ENCODE data around the gene SMG9. TPM values are rescaled to one million over a fixed set of nuclear protein-coding genes. Genes with fewer than 3 reads are reported as not detected.

The SMG9 gene
- total RNA-seq, 1 experiment from 2014 or later: 52.2 TPM

DNA sequence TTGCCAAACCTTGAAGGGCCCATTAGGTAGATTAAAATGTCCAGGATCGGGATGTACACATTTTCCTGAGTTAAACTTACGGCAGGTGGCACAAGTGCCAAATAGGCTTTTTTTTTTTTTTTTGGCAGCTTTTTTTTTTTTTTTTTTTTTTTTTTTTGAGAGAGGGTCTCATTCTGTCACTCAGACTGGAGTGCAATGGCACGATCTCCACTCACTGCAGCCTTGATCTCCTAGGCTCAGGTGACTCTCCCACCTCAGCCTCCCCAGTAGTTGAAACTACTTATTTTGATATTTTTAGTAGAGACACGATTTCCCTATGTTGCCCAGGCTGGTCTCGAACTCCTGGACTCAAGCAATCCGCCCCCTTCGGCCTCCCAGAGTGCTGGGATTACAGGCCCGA, 29.9 kb downstream of the SMG9 start:
- Histone ChIP-seq H4K20me1 (ENCODE audit: control insufficient read depth, insufficient read depth, insufficient read length) (no peaks in the 10 kb centered on the region), H3K9me3 (ENCODE audit: control insufficient read depth, low read depth, low read length) (no peaks in the 10 kb centered on the region), H2BK15ac (ENCODE audit: low read depth, low read length) (no peak overlapping the region), H3K56ac (ENCODE audit: insufficient read length, low read depth, low read length) (no peak overlapping the region), H3K18ac (ENCODE audit: insufficient read length, low read depth, low read length) (no peak overlapping the region), H3K4ac (ENCODE audit: low read depth, low read length) (no peak overlapping the region), H4K91ac (ENCODE audit: insufficient read length, low read depth, low read length) (no peak overlapping the region), H2AFZ (ENCODE audit: low read length) (no peak overlapping the region), H3K23me2 (ENCODE audit: insufficient read length, low read depth, low read length, poor library complexity, severe bottlenecking) (peaks cover 2% of the 10 kb centered on the region), H3T11ph (ENCODE audit: low read length) (no peak overlapping the region), H2AK5ac (ENCODE audit: insufficient read length, low read length) (no peak overlapping the region), H3K14ac (ENCODE audit: insufficient read depth, low read length) (no peak overlapping the region), H3K79me2 (ENCODE audit: insufficient read depth, low read length) (no peaks in the 10 kb centered on the region), H3K4me2 (ENCODE audit: insufficient read depth, insufficient read length, low read length) (no peak overlapping the region), H3K79me1 (ENCODE audit: insufficient read depth, low read depth, low read length, poor library complexity, severe bottlenecking) (no peaks in the 10 kb centered on the region), H2BK20ac (ENCODE audit: low read depth, low read length, poor library complexity, severe bottlenecking) (no peak overlapping the region), H3K9ac (ENCODE audit: extremely low read depth, insufficient read length, low read length) (no peak overlapping the region), H2BK120ac (ENCODE audit: low read depth, low read length, poor library complexity, severe bottlenecking) (no peak overlapping the region), H4K8ac (replicated peaks; ENCODE audit: insufficient read length, low read depth, low read length) (no peak overlapping the region), H2BK5ac (ENCODE audit: insufficient read length, low read length) (no peak overlapping the region), H3K27me3 (ENCODE audit: insufficient read depth, low read length) (no peaks in the 10 kb centered on the region), H3K27ac (ENCODE audit: insufficient read length, low read depth, low read length) (no peak overlapping the region), H3K23ac (ENCODE audit: insufficient read length, low read depth, low read length) (no peak overlapping the region), H4K5ac (ENCODE audit: insufficient read length, low read depth, low read length) (no peak overlapping the region), H2BK12ac (ENCODE audit: insufficient read length, low read depth, low read length) (no peak overlapping the region), H3K4me1 (ENCODE audit: insufficient read depth, low read length) (no peaks in the 10 kb centered on the region)
- Mint-ChIP-seq H3K27ac (no peak overlapping the region), H3K4me1 (peaks cover 0 to 4% of the 10 kb centered on the region in 2 experiments; a peak in 1 of 4 replicates), H3K36me3 (ENCODE audit: insufficient read depth in 1 of 3, low read depth in 3 of 3) (peaks cover 5 to 18% (median 8%) of the 10 kb centered on the region in 3 experiments; a peak in 5 of 7 replicates), H3K27me3 (ENCODE audit: low read depth) (peaks cover 4% of the 10 kb centered on the region; the same call in 1 of the 2 replicates), H3K4me3 (no peak overlapping the region), H3K9me3 (no peaks in the 10 kb centered on the region)
- no peak for DNase-seq
- no CpG with 5 or more reads among the region's 8 CpGs for WGBS (ENCODE audit: extremely low coverage, insufficient read length, low lambda C conversion rate)
- TF ChIP-seq, protein P1, sequence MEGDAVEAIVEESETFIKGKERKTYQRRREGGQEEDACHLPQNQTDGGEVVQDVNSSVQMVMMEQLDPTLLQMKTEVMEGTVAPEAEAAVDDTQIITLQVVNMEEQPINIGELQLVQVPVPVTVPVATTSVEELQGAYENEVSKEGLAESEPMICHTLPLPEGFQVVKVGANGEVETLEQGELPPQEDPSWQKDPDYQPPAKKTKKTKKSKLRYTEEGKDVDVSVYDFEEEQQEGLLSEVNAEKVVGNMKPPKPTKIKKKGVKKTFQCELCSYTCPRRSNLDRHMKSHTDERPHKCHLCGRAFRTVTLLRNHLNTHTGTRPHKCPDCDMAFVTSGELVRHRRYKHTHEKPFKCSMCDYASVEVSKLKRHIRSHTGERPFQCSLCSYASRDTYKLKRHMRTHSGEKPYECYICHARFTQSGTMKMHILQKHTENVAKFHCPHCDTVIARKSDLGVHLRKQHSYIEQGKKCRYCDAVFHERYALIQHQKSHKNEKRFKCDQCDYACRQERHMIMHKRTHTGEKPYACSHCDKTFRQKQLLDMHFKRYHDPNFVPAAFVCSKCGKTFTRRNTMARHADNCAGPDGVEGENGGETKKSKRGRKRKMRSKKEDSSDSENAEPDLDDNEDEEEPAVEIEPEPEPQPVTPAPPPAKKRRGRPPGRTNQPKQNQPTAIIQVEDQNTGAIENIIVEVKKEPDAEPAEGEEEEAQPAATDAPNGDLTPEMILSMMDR (conservative IDR thresholded peaks at IDR 0.05): no peak

All from H9 (cell line).